Measurements from ENCODE around the gene ANKAR.
"Not testable (repeated sequence)": the region's sequence is repeated elsewhere in the genome, so short reads cannot be mapped to it uniquely, and the experiment has no call there.

ANKAR gene

DNA sequence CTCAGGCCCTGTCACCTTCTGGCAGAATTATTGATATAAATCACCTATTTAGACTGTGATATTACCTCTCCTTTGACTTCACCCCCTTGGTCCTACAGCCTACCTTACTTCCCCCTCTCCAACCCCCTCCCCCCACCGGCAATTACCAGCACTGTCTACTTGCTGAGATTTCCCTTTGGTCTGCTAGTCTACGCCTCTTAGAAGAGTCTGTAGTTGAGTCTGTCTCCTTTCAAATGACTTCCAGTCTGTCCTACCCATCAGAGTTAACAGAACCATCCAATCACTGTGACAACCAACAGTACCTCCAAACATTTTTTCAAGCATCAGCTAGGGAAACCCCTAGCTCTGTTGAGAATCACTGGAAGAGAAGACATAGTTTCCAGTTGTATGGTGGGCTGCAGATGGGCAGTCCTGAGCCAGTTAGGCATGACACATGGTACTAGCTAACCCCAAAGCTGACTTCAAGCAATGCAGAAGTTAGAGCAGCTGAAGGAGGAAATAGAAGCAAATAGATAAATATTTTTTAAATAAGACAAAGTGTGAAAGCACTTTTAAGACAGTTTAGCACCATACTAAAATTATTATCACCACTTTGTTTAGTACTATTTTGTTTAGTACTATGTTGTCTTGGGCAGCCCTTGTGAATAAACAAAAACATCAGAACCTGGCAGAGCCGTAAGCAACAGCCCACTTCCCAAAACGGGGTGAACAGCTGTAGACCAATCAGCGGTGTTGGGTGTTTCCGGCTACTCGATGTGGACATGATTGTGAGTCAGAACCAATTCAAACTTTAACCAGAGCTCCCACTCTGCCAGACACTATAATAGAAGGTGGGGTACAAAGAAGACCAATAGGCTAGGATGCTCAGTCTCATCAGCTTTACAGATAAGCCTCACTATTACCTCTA is 15.9 kb upstream of the ANKAR start:
- no peak for DNase-seq (ENCODE audit: low read depth)

DNA sequence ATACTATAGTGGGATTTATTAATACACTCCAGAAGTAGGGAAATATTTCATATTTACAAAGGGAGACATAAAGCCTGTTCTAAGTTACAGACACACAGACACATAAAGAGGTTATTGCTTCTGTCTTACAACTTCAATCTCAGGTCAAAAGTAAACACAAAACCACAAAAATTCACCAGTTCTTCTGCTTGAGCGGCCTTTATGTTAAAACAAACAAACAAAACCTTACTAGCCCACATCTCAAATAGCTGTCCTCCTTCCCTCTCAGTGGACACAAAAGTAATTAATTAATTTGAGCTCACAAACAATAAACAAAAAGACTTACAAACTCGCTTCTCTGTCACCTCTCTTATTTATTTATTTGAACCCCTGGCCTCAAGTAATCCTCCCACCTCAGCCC is 14.7 kb upstream of the ANKAR start:
- no peak for DNase-seq (ENCODE audit: low read depth)

DNA sequence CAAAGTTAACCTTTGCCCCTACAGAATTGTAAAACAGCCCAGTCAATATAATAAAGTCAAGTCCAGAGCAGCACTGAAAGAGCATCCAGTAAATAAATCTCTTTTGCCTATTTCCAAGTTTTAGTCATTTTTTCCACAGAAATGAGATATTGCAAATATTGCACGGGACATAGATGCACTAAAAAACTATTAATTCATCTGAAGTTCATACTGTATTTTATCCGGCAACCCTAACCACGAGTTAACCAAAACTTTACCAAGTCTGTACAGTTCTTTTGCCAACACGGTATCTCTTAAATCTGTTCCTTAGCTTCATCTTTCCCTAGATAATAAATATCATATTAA is 13.7 kb upstream of the ANKAR start:
- DNase-seq (ENCODE audit: low read depth) = no peak

DNA sequence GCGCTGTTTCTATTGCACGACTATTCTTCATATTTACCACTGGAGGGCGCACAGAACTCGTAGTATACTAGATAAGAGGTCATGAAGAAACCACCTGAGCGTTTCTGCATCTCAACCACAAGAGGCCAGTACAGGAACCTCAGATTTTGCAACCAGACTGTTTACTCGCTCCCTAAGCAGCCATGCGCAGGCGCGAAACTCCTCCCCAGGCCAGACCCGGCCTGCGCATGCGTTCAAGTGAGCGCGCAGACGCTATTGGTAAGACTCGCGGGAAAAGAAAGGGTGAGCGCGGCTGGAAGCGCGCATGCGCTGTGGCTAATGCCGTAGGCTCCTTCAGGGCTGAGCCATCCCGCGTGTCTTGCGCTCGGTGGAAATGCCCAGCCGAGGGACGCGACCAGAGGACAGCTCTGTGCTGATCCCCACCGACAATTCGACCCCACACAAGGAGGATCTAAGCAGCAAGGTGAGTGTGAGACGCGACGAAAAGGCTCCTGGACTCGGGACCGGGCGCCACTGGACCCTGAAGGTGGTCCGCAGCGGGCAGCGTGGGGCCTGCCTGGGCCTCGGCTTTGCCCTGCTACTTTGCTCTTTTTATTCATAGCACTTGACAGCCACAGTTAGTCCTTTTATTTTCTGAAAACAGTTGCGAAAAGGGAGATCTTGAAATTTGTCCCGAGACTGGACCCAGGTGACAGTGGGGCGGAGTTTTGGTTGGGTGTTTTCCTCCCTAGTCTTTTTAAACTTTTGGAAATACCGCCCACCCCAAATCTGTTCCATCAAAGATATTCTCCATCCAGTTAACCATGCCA is 13.1 kb upstream of the ANKAR start, which contains the start of gene ASNSD1:
ASNSD1 (plus strand) TSS at position 312 of the 809 bp plus-strand sequence. CDS start 4,674 bp downstream, outside the sequence.
- DNase-seq (ENCODE audit: low read depth) = peak; percentile 98

DNA sequence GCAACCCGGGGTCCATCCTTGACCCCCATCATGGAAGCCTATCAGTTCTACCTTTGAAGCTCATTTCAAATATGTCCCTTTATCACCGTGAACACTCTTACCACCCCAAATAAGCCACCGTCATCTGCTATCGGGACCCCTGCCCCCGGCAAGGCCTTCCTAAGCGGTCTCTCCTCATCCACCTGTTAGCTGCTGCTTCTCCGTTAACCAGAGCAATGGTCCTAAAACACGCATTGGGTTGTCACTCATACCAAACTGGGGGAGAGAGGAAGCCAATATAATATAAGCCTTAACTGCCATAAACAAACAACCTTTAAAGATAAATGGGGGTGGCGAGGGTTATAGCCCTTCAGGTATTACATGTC is 12.5 kb upstream of the ANKAR start:
- no peak for DNase-seq (ENCODE audit: low read depth)

DNA sequence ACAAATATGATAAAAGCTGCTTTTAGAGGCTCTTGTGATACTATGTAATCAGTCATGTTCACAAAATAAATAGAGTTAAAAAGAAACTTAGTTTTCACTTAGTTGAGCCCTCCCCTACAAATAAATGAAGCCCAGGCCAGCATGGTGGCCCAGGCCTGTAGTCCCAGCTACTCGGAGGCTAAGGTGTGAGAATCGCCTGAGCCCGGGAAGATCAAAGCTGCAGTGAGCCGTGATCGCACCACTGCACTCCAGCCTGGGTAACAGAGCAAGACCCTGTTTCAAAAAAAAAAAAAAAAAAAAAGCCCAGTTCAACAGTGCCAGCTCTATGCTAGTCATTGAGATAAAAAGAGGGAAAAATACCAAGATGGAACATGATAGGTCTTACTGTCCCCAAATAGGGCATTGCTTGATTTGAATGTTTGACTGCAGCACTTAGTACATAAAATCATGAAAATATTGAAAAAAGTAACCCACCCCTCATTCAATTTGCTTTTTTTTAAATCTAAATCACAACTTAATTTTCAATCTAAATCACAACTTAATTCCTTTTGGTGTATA is 11.7 kb upstream of the ANKAR start:
- no peak for DNase-seq (ENCODE audit: low read depth)

DNA sequence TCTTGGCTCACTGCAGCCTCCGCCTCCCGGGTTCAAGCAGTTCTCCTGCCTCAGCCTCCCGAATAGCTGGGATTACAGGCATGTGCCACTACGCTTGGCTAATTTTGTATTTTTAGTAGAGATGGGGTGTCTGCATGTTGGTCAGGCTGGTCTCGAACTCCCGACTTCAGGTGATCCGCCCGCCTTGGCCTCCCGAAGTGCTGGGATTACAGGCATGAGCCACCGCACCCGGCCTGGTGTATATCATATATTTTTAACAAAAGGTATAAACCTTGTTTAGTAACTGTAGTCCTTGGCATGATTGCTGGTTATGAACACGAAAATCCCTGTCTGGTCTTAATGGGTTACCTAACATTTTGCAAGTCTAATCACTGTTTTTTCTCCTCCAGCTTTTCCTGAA is 11.2 kb upstream of the ANKAR start:
- not testable (repeated sequence) for DNase-seq (ENCODE audit: low read depth)

DNA sequence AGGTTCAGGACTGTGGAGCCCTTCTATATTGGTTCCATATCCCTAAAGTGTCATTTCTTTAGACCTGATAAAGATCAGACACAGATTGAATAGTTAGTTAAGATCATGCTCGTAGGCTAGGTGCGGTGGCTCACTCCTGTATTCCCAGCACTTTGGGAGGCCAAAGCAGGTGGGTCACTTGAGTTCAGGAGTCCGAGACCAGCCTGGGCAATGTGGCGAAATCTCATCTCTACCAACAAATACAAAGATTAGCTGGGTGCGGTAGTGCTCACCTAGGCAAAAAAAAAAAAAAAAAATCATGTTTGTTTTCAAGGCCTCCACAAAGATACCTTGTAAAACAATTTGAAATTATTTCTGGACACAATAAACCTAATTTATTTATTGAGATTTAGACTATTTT is 4.6 kb upstream of the ANKAR start:
- no peak for DNase-seq (ENCODE audit: low read depth)

DNA sequence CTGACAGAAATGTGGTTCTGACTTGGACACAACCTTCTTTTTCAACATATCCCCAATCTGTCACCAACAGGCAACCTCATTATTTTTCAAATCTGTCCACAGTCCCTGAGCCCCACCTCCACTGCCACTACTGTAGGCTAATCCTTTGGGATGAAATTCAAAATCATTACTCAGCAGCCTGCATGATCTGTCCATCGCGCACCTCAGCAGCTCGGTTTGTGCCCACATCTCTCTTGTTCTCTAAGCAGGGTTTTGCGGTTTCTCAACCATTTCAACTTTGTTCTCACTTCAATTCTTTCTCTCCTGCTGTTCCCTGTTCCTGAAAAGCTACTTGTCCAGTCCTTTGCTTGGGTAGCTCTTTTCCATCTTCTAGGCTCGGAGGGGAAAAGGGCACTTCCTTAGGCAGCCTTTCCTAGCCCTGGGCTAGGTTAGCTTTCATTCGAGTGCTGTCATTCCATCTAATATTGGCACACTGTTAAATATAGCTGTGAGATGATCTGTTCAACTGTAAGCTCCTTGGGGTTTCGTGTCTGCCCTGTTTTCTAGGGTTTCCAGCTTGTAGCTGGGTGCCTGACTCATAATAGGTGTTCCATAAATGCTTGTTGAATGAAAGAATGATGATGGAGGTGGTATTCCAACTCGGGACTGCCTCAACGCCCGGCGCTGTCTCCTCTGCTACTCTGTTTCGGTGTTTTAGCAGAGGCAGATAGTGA is 653 bp upstream of the ANKAR start:
- no peak for DNase-seq (ENCODE audit: low read depth)

DNA sequence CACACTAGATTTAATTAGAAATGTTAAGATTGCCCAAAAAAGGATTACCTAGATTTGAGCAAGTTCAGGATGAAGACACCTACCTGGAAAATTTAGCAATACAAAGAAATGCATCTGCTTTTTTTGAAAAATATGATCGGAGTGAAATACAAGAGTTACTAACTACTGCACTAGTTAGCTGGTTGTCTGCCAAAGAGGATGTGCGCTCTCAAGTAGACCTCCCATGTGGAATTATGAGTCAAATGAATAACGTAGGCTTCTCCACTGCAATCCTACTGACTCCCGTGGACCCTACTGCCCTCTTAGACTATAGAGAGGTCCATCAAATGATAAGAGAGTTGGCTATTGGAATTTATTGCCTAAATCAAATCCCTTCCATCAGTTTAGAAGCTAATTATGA is 2.0 kb downstream of the ANKAR start:
- no peak for DNase-seq (ENCODE audit: low read depth)

DNA sequence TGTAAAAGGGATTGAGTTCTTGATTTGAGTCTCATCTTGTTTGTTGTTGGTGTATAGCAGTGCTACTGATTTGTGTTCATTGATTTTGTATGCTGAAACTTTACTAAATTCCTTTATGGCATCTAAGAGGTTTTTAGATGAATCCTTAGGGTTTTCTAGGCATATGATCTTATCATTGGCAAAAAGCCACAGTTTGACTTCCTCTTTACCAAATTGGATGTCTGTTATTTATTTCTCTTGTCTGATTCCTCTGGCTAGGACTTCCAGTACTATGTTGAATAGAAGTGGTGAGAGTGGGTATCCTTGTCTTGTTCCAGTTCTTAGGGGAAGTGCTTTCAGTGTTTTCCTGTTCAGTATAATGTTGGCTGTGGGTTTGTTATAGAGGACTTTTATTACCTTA is 4.8 kb downstream of the ANKAR start:
- no peak for DNase-seq (ENCODE audit: low read depth)

DNA sequence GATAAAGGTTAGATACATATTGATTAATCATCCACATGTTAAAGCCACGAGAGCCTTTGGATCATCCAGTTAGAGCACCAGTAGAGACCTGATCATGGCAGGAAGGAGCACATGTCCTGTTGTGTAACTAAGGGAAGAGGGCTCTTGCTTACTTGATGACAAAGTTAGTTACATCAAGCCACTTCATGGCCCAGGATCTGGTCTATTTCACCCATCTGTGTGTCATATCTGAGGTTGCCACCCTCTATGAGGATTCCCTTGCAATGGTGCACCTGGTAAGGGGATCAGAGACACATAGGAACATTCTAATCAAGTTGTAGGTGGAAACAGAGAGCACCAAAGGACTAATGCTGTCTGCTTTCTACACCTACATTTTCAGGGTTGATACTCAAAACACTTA is 6.7 kb downstream of the ANKAR start:
- DNase-seq (ENCODE audit: low read depth) = no peak

DNA sequence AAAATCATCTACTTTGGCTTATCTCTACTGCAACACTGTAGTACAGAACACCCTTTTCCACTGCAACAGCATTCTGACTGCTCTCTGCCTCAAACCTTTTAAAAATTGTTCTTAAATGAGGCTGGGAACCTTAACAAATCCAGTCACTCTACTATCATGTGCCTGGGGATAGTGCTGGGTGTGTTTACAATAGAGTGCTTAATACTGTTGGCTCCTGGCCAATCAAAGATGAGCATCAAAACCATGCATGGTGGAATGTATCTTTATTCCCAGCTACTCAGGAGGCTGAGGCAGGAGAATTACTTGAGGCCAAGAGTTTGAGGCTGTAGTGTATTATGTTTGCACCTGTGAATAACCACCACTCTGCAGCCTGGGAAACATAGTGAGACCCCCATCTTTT is 7.4 kb downstream of the ANKAR start:
- DNase-seq (ENCODE audit: low read depth) = no peak

DNA sequence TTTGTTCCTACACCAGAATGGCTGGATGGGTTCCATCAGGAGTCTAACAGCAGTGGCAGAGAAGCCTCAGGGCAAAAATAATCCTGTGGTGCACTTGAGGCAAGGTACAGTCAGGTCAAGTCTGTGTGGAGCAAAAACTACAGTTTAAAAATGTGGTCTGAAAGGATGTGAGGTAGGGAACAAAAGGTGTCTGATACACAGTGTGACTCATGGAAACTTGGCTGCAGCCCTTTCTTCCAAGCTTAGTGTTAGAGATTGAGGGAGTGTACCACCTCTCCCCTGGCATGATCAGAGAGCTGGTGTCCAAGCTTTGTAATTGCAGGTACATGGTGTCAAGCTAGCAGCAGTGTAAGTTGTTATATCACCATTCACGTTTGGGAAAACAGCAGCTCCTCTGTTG is 8.9 kb downstream of the ANKAR start:
- no peak for DNase-seq (ENCODE audit: low read depth)

DNA sequence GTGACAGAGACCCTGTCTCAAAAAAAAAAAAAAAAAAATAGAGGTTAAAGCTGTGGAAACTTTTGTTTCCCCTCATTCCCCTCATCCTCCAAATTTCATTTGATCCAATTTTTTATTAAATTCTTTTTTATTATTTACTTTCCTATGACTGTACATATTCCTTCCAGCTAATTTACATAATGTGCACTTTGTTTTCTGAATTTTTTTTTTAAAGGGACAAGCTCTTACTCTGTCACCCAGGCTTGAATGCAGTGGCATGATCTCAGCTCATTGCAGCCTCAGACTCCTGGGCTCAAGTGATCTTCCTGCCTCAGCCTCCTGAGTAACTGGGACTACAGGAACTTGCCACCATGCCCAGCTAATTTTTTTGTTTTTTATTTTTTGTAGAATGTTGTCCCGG is 10.3 kb downstream of the ANKAR start:
- no peak for DNase-seq (ENCODE audit: low read depth)

DNA sequence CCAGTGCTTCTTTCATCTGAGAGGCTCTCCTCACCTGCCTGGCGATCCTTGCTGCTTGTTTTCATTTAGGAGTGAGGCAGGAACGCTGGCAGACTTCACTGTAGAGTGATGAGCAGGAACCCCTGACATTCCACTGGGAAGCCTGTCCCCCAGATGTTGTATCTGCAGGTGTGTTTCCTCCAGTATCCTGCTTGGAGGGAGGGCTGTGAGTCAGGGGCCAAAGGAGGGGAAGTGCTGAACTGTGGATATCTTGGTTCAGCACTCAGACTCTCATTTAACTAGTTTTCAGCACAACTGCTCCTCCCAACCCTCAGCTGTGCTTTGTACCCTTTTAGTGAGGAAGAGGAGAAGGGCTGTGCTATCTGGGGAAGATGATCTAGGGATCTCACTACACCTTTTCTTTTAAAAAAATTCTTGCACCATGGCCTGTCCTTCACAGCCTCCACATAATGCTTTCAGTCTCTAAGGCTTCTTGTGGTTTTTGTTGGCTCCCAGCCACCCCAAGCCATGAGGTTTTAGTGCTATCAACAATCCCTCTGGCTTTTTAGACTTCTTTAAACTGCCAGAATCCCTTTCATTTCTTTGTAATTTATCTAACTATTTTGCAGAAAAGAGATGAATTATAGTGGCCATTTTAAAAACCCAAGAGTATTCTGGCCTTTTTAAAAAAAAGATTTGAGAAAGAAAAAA is 11.2 kb downstream of the ANKAR start:
- DNase-seq (ENCODE audit: low read depth) = no peak

DNA sequence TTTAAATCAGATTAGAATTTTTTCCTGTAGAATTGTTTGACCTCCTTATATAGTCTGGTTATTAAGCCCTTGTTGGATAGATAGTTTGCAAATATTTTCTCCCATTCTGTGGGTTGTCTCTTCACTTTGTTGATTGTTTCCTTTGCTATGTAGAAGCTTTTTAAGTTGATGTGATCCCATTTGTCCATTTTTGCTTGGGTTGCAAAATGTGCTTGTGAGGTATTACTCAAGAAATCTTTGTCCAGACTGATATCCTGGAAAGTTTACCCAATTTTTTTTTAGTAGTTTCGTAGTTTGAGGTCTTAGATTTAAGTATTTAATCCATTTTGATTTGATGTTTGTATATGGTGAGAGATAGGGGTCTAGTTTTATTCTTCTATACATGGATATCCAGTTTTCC is 13.3 kb downstream of the ANKAR start:
- not testable (repeated sequence) for DNase-seq (ENCODE audit: low read depth)

DNA sequence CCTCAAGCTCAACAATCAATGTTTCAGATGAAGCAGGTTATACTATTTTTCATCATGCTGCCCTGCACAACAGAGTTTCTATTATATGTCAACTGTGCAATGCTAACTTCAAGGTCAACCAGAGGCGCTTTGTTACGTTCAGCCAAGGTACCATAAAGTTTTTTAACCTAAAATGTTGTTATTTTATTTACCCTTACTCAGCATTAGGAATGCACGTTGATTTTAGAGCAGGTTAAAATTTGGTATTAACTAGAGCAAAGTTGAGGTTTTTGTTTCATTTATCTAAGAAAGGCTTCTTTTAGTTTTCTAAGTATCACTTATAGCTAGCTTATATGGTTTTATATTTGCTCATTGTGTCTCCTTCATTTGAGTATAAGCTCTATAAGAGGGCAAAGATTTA is 21.8 kb downstream of the ANKAR start:
- no peak for DNase-seq (ENCODE audit: low read depth)

DNA sequence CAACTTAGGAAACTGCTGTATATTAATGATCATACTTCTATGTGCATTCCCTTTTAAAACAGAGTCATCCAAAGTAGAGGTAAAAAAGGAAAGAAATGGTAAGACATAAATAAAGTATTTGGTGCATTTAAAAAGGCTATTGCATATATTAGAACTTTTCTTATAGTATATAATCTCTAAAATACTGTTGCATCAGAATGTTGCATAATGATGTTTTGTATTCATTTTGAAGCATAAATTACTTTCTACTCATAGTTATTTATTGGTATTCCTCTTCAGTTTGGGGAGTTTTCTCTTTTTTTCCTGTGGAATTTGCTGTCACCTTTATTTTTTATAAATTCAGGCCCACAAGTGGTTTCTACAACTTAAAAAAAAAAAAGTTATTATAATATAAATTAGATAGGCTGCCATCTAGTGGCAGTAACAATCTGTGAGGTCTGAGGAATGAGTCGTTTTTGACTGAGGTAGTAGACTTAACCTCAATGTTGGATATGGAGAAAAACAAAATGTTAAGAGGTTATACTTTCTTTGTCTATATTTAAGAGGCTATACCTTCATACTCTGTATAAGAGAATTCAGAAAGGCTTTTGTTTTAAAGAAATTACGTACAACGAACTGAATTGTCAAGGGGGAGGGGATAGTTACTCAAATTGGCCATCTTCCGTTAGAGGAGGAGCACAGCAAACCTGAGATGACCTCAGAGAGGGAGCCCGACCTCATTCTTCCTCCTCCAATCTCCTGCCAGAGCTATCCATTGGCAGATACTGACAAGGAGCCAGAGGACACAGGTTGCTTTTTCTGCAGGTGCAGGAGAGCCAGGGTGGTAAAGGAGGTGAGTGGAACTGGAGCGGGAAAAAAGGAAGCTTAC is 23.8 kb downstream of the ANKAR start:
- DNase-seq (ENCODE audit: low read depth) = no peak

DNA sequence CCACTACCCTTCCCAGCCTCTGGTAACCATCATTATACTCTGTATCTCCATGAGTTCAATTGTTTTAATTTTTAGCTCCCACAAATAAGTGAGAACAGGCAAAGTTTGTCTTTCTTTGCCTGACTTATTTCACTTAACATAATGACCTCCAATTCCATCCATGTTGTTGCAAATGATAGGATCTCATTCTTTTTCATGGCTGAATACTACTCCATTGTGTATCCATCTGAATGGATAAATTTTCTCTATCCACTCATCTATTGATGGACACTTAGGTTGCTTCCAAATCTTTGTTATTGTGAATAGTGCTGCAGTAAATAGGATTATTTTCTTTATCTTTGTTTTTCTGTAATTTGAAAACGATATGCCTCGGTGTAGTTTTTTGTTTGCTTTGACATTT is 26.2 kb downstream of the ANKAR start:
- no peak for DNase-seq (ENCODE audit: low read depth)

DNA sequence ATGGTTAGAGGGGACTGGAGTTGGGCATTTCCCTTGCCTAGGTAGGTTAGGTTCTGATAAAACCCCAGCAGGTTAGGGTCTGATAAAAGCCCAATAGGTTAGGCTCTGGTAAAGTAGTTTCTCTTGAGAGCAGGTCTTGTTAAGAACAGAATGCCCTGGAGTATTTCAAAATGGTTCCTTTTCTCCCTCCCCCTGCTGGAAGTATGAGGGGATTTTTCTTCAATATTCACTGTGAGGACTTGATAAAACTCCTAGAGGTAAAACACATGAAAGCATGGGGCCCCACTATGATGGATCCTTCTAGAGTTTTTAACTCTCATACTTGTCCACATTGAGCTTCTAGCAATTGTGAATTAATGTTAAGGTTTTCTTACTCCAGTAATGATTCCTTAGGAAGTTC is 27.6 kb downstream of the ANKAR start:
- no peak for DNase-seq (ENCODE audit: low read depth)

All from stimulated activated CD8-positive, alpha-beta memory T cell treated with anti-CD3 and anti-CD28 coated beads, Interleukin-15, amount 100 ng/mL, for 24 hours (primary cell).